T-helper 1 cell treated with Interleukin-12 subunit alpha and Interleukin-12 subunit beta and Interleukin-4 antibody, amounts not matched to agents 30 μg/mL and 1 μg/mL, for 36 hours (primary cell): Measurements from ENCODE around the gene GTSE1.
"Not testable (repeated sequence)": the region's sequence is repeated elsewhere in the genome, so short reads cannot be mapped to it uniquely, and the experiment has no call there.

Experiments
- H3K27ac Mint-ChIP-seq: one replicate; pipeline ENCODE4 v1.8.0; 2021; ENCODE audit warnings: mild to moderate bottlenecking, mixed read lengths
- H3K27me3 Mint-ChIP-seq: one replicate; pipeline ENCODE4 v1.8.0; 2021; ENCODE audit warnings: low read depth, mixed read lengths
- H3K36me3 Mint-ChIP-seq: one replicate; pipeline ENCODE4 v1.8.0; 2021; ENCODE audit warnings: low read depth, mixed read lengths
- H3K4me1 Mint-ChIP-seq: one replicate; pipeline ENCODE4 v1.8.0; 2021; ENCODE audit warnings: low read depth, mixed read lengths
- H3K4me3 Mint-ChIP-seq: one replicate; pipeline ENCODE4 v1.8.0; 2021; ENCODE audit warnings: mild to moderate bottlenecking, moderate library complexity, mixed read lengths
- H3K9me3 Mint-ChIP-seq: one replicate; pipeline ENCODE4 v1.8.0; 2021; ENCODE audit warnings: mixed read lengths

Gene GTSE1

DNA sequence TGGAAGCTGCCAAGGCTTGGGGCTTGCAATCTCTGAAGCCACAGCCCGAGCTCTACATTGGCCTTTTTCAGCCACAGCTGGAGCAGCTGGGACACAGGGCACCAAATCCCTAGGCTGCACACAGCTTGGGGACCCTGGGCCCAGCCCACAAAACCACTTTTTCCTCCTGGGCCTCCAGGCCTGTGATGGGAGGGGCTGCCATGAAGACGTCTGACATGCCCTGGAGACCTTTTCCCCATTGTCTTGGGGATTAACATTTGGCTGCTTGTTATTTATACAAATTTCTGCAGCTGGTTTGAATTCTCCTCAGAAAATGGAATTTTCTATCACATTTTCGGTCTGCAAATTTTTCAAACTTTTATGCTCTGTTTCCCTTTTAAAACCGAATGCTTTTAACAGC lies 31.0 kb upstream of the GTSE1 start:
- Mint-ChIP-seq H3K4me1 (peaks cover 10% of the 10 kb centered on the region), H3K9me3 (peaks cover 13% of the 10 kb centered on the region), H3K27me3 (peaks cover 55% of the 10 kb centered on the region), H3K36me3 (peaks cover 11% of the 10 kb centered on the region)
- not testable (repeated sequence) for H3K4me3 Mint-ChIP-seq, H3K27ac Mint-ChIP-seq

DNA sequence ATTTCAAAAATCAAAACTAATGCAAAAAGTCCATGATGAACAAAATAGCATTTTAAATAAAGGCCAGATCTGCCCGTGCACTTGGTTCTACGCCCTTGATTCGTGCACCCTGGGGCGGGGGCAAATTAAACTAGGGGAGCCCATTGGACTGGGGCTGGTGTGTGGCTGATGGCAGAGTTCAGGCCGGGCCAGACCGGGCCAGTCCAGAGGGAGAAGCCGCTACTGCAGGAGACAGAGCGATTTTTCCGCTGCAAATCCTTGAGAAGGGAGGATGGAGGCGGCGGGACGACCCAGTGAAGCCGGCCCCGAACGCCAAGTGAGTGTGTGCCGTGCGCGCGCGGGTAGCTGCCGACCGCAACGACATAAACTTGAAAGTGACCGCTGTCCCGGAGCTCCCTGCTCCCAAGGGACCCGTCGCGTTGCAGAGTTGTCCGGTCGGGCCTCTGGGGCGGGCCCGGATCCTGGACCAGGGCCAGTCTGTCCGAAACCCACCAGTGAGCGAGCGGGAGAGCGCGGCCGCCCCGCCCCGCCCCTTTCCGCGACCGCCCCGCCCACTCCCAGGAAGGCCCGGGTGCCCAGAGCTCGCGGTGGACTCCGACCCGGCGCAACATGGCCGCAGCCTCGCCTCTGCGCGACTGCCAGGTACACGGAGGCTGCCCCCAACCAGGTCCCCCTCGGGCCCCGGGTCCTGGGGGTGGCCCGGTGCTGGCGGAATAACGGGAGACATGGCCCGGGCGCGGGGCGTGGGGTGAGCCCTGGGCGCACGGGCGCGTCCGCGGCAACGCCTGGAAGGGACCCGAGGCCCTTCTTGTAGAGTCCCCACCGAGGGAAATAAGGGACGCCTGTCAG lies 29.0 kb upstream of the GTSE1 start, which contains the start of gene TTC38:
Gene TTC38 (plus strand): TSS at position 578 of the 849 bp plus-strand sequence. CDS start 32 bp downstream, at position 610.
- peaks cover 35% of the 10 kb centered on the region for H3K27me3 Mint-ChIP-seq
- peak within 1 kb of the TSS; percentile 91 for H3K4me3 Mint-ChIP-seq
- H3K36me3 Mint-ChIP-seq: peaks cover 11% of the 10 kb centered on the region
- peaks cover 10% of the 10 kb centered on the region for H3K4me1 Mint-ChIP-seq
- H3K9me3 Mint-ChIP-seq: peaks cover 13% of the 10 kb centered on the region
- H3K27ac Mint-ChIP-seq: peak within 1 kb of the TSS; percentile 77

GRCh38 chr22:46269564-46269963 lies 27.1 kb upstream of the GTSE1 start:
- peaks cover 14% of the 10 kb centered on the region for H3K36me3 Mint-ChIP-seq
- peaks cover 13% of the 10 kb centered on the region for H3K9me3 Mint-ChIP-seq
- H3K4me3 Mint-ChIP-seq: peak overlapping the region; percentile 81
- peaks cover 22% of the 10 kb centered on the region for H3K27me3 Mint-ChIP-seq
- H3K4me1 Mint-ChIP-seq: peaks cover 10% of the 10 kb centered on the region
- no peak overlapping the region for H3K27ac Mint-ChIP-seq

DNA sequence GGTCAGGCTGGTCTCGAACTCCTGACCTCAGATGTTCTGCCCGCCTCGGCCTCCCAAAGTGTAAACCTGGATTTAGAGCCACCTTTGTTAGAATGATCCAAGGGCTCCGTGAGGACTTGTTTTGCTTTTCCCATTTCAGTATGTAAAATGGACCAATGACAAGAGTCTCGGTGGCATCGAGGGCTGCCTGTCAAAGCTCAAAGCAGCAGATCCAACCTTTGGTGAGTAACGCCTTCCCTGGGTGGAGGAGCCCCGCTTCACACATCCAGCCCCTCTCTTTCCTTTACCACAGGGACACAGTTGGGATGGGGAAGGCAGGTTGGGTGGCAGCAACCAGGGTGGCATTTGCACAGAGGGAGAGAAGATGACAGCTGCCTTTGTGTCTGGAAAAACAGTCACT lies 24.5 kb upstream of the GTSE1 start:
- peaks cover 25% of the 10 kb centered on the region for H3K36me3 Mint-ChIP-seq
- H3K4me3 Mint-ChIP-seq: no peak overlapping the region
- H3K9me3 Mint-ChIP-seq: peaks cover 5% of the 10 kb centered on the region
- H3K27ac Mint-ChIP-seq: no peak overlapping the region
- H3K4me1 Mint-ChIP-seq: peaks cover 10% of the 10 kb centered on the region
- H3K27me3 Mint-ChIP-seq: peaks cover 3% of the 10 kb centered on the region

DNA sequence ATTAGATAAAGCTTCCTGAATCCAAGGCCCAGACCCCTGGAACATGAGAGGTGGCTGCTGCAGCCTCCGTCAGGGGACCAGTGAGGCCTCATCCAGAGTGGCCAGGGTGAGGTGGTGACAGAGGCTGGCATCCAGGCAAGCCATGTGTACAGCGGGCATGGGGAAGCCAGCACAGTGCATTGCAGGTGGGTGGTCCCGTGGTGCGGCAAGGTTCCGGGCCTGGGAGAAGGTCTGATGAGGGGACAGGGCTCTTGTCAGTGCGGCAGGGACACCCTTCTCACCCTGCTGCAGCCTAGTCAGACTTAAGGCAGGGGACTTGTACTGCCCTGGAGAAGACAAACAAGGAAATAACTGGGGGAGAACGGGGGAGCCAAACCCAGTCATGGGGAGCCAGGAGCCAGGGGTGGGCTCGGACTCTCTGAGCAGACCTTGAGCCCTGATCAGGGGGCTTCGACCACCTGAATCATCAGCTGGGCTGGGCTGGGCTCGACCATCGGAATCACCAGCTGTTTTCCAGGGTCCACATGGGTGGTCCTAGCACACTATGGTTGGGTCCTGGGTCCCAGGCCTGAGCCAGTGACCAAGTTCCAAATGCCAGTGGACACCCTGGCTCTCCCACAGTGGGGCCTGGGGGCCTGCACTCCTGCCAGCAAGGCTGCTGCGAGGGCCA lies 23.8 kb upstream of the GTSE1 start:
- Mint-ChIP-seq H3K27ac (no peak overlapping the region), H3K27me3 (no peaks in the 10 kb centered on the region), H3K9me3 (peaks cover 5% of the 10 kb centered on the region), H3K36me3 (peaks cover 26% of the 10 kb centered on the region), H3K4me1 (peaks cover 7% of the 10 kb centered on the region), H3K4me3 (no peak overlapping the region)

DNA sequence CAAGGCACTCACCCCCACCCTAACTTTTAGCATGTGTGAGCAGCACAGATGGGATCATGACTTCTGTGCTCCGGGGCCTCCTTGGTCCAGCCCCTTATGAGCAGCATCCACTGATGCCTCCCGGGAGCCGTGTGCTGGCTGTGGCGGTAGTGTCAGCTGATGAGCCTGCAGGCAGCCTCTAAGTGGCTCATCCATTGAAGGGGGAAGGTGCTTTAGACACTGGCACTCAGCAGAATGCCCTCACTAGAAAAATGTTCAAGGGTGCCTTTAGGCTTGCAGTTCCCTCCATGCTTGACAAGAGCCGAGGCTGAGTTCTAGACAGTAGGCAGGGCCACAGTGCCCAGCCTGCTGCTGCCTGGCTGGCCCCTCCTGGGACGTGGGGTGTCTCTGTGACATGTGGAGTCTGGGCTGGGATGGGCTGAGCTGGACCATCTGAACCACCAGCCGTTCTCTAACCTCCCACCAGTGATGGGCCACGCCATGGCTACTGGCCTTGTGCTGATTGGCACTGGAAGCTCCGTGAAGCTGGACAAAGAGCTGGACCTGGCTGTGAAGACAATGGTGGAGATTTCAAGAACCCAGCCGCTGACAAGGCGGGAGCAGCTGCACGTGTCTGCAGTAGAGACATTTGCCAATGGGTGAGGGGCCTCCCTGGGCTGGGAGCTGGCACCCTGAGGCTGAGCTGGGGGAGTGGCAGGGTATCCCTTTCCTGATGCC lies 23.1 kb upstream of the GTSE1 start:
- Mint-ChIP-seq H3K36me3 (peaks cover 27% of the 10 kb centered on the region), H3K27me3 (no peaks in the 10 kb centered on the region), H3K4me1 (peaks cover 4% of the 10 kb centered on the region), H3K27ac (no peak overlapping the region), H3K4me3 (no peak overlapping the region), H3K9me3 (peaks cover 5% of the 10 kb centered on the region)

- Mint-ChIP-seq H3K27ac (no peak overlapping the region), H3K4me1 (peaks cover 2% of the 10 kb centered on the region), H3K36me3 (peaks cover 27% of the 10 kb centered on the region), H3K9me3 (peaks cover 5% of the 10 kb centered on the region), H3K4me3 (no peak overlapping the region), H3K27me3 (no peaks in the 10 kb centered on the region)
Measured at GRCh38 chr22:46274381-46274780, 22.3 kb upstream of the GTSE1 start.

DNA sequence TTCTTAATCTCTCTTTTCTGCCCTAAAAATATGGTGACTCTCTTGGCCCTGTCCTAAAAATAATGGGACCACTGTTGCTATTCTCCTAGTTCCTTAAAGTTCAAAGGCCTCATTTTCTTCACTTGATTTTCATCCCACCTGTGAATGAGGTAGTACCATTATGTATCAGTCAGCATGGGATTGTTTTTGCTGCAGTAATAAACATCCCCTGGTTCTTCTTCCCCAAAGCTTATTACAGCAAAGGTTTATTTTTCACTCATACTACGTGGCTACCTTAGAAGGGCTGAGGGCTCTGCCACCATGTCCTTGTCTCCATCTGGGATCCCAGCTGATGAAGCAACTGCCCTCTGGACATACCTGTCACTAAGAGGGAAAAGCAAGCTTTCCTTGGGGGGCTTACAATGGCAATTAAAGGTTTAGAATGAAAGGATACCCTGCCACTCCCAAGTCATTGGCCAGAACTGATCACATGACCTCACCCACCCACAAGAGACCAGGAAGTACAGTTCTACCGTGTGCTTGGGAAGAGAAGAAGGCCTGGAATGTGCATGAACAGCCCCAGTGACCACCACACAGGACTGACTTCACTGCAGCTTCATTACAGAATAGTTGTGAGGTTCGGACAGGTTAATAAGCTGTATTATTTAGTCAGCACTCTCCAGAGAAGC lies 21.1 kb upstream of the GTSE1 start:
- peaks cover 5% of the 10 kb centered on the region for H3K9me3 Mint-ChIP-seq
- no peaks in the 10 kb centered on the region for H3K27me3 Mint-ChIP-seq
- H3K36me3 Mint-ChIP-seq: peaks cover 25% of the 10 kb centered on the region
- no peaks in the 10 kb centered on the region for H3K4me1 Mint-ChIP-seq
- H3K27ac Mint-ChIP-seq: no peak overlapping the region
- H3K4me3 Mint-ChIP-seq: no peak overlapping the region

- peaks cover 25% of the 10 kb centered on the region for H3K36me3 Mint-ChIP-seq
- H3K4me1 Mint-ChIP-seq: no peaks in the 10 kb centered on the region
- H3K4me3 Mint-ChIP-seq: no peak overlapping the region
- peaks cover 5% of the 10 kb centered on the region for H3K9me3 Mint-ChIP-seq
- H3K27ac Mint-ChIP-seq: no peak overlapping the region
- H3K27me3 Mint-ChIP-seq: no peaks in the 10 kb centered on the region
Measured at GRCh38 chr22:46276563-46276962, 20.1 kb upstream of the GTSE1 start.

- no peak overlapping the region for H3K4me3 Mint-ChIP-seq
- peaks cover 2% of the 10 kb centered on the region for H3K4me1 Mint-ChIP-seq
- H3K9me3 Mint-ChIP-seq: peaks cover 5% of the 10 kb centered on the region
- H3K36me3 Mint-ChIP-seq: peaks cover 27% of the 10 kb centered on the region
- H3K27ac Mint-ChIP-seq: no peak overlapping the region
- no peaks in the 10 kb centered on the region for H3K27me3 Mint-ChIP-seq
Measured at GRCh38 chr22:46278656-46279645, 17.7 kb upstream of the GTSE1 start.

DNA sequence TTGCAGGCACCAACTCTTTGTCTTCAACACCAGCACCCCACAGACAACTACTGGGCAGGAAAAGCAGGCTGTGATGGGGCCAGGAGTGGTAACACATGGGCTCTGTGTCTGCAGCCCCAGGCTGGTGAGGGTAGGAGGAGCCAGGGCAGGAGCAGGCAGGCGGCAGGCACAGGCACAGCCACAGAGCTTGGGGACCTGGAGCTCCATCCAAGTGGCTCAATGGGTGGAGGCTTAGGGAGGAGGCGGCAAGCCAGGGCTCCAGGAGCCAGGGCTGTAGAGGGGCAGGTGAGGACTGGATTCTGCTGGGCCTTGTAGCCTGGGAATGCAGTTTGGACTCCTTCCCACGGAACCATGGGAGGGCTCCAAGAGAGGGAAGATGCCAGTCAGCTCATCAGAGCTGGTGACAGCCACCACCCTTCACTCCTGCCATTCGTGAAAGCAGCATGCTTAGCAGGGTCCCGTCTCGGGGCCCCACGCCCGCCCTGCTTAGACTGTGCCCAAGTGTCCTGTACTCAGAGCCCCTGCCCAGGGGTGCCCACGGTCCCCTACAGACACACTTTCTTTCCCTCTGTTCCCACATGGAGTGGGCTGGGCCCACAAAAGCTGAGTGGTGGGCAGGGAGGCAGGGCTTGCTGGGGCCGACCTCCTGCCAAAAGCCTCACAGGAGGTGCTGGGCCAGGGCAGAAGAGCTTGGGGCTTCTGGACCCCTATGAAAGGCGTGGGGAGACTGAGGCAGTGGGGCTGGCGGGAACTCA lies 16.4 kb upstream of the GTSE1 start:
- H3K27me3 Mint-ChIP-seq: no peaks in the 10 kb centered on the region
- H3K27ac Mint-ChIP-seq: no peak overlapping the region
- H3K4me1 Mint-ChIP-seq: peaks cover 2% of the 10 kb centered on the region
- no peak overlapping the region for H3K4me3 Mint-ChIP-seq
- peaks cover 27% of the 10 kb centered on the region for H3K36me3 Mint-ChIP-seq
- peaks cover 4% of the 10 kb centered on the region for H3K9me3 Mint-ChIP-seq

- Mint-ChIP-seq H3K9me3 (no peaks in the 10 kb centered on the region), H3K36me3 (peaks cover 22% of the 10 kb centered on the region), H3K27ac (no peak overlapping the region), H3K4me1 (peaks cover 2% of the 10 kb centered on the region), H3K4me3 (no peak overlapping the region), H3K27me3 (no peaks in the 10 kb centered on the region)
Measured at GRCh38 chr22:46280999-46281623, 15.6 kb upstream of the GTSE1 start.
